ENCODE data around the gene PREB. TPM values are rescaled to one million over a fixed set of nuclear protein-coding genes. Genes with fewer than 3 reads are reported as not detected.

Gene PREB
- total and polyA plus RNA-seq, 2 of the 13 experiments (the other 11 are each of a cell fraction or from before 2014, with no cell fraction given), result 112 to 192 TPM

DNA sequence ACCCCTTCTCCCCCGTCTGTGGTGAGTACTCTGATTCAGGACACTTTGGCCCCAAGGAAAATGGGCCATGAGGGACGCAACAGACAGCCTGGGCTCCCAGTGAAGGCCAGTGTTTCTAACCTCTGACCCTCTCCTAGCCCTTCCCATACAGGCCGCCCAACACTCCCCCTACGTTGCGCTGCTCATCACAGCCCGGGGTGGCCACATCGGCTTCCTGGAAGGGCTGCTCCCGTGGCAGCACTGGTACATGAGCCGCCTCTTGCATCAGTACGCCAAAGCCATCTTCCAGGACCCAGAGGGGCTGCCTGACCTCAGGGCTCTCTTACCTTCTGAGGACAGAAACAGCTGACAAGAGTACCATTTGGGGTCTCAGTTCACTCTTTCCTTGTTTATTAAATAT lies 4.0 kb downstream of the PREB start:
- no peak overlapping the region for H2AFZ ChIP-seq (ENCODE audit: low read length)
- no peaks in the 10 kb centered on the region; the same call in 1 of the 2 replicates for H4K20me1 ChIP-seq (ENCODE audit: insufficient read depth, low read length)
- TF ChIP-seq SMC3 (IDR thresholded peaks at IDR 0.05; ENCODE audit: low read length) (no peak), SMARCE1 (IDR thresholded peaks at IDR 0.05; ENCODE audit: borderline replicate concordance) (no peak), GABPB1 (CRISPR knock-in tag; IDR thresholded peaks at IDR 0.05) (0 out of 2 replicates have a peak, but pooled peaks have one; percentile 14), ARNT (IDR thresholded peaks at IDR 0.05) (no peak), POLR2AphosphoS5 (IDR thresholded peaks at IDR 0.05; ENCODE audit: low read depth, low read length) (peak; percentile 1; the same call in 1 of the 2 replicates), RBM22 (optimal IDR thresholded peaks at IDR 0.05; ENCODE audit: low read length) (peak; percentile 57), TBL1XR1 (IDR thresholded peaks at IDR 0.05; ENCODE audit: borderline replicate concordance, low read length, partially characterized antibody) (no peak), MTA1 (CRISPR knock-in tag; IDR thresholded peaks at IDR 0.05; ENCODE audit: borderline replicate concordance) (no peak)
- TF ChIP-seq, protein P1, sequence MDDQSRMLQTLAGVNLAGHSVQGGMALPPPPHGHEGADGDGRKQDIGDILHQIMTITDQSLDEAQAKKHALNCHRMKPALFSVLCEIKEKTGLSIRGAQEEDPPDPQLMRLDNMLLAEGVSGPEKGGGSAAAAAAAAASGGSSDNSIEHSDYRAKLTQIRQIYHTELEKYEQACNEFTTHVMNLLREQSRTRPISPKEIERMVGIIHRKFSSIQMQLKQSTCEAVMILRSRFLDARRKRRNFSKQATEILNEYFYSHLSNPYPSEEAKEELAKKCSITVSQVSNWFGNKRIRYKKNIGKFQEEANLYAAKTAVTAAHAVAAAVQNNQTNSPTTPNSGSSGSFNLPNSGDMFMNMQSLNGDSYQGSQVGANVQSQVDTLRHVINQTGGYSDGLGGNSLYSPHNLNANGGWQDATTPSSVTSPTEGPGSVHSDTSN (CRISPR knock-in tag; IDR thresholded peaks at IDR 0.05; ENCODE audit: borderline replicate concordance), result no peak
- TF ChIP-seq, protein P2, sequence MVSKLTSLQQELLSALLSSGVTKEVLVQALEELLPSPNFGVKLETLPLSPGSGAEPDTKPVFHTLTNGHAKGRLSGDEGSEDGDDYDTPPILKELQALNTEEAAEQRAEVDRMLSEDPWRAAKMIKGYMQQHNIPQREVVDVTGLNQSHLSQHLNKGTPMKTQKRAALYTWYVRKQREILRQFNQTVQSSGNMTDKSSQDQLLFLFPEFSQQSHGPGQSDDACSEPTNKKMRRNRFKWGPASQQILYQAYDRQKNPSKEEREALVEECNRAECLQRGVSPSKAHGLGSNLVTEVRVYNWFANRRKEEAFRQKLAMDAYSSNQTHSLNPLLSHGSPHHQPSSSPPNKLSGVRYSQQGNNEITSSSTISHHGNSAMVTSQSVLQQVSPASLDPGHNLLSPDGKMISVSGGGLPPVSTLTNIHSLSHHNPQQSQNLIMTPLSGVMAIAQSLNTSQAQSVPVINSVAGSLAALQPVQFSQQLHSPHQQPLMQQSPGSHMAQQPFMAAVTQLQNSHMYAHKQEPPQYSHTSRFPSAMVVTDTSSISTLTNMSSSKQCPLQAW (CRISPR knock-in tag; IDR thresholded peaks at IDR 0.05), result 0 out of 2 replicates have a peak, but pooled peaks have one; percentile 7
- TF ChIP-seq, protein P3, sequence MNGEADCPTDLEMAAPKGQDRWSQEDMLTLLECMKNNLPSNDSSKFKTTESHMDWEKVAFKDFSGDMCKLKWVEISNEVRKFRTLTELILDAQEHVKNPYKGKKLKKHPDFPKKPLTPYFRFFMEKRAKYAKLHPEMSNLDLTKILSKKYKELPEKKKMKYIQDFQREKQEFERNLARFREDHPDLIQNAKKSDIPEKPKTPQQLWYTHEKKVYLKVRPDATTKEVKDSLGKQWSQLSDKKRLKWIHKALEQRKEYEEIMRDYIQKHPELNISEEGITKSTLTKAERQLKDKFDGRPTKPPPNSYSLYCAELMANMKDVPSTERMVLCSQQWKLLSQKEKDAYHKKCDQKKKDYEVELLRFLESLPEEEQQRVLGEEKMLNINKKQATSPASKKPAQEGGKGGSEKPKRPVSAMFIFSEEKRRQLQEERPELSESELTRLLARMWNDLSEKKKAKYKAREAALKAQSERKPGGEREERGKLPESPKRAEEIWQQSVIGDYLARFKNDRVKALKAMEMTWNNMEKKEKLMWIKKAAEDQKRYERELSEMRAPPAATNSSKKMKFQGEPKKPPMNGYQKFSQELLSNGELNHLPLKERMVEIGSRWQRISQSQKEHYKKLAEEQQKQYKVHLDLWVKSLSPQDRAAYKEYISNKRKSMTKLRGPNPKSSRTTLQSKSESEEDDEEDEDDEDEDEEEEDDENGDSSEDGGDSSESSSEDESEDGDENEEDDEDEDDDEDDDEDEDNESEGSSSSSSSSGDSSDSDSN (CRISPR knock-in tag; IDR thresholded peaks at IDR 0.05), result 0 out of 2 replicates have a peak, but pooled peaks have one; percentile 12
- no peak overlapping the region for H3K27ac ChIP-seq (ENCODE audit: extremely low read length, insufficient read depth, low read length)
- in situ Hi-C loops (cut with HindIII; ENCODE audit: extremely low pct_ligation_motif_present, low pct_unique_long_range_greater_than_20kb) (no loop called here), intact Hi-C loops (cut with micrococcal nuclease; ENCODE audit: unreplicated experiment) (no loop called here)
- no TSS peak for BruUV-seq (replicated peaks)
- peaks cover 22% of the 10 kb centered on the region for H3K79me2 ChIP-seq (ENCODE audit: insufficient read depth, low read length)
- FAIRE-seq, result no peak
- H3K27me3 ChIP-seq (ENCODE audit: control insufficient read depth in 1 of 2, insufficient read depth in 2 of 2, low read length in 2 of 2), result no peaks in the 10 kb centered on the region; a peak in 1 of 5 replicates
- CTCF ChIA-PET (ENCODE audit: low intra/inter-chr PET ratio, low total read pairs), result no interaction called here
- 95% methylated on average over 9 of the region's 10 CpGs for WGBS (ENCODE audit: low lambda C conversion rate)
- ATAC-seq, result no peak
- H3K4me1 ChIP-seq (ENCODE audit: insufficient read depth, low read length), result peaks cover 51% of the 10 kb centered on the region
- H3K9ac ChIP-seq (ENCODE audit: insufficient read depth, low read depth, low read length), result no peak overlapping the region
- H3K4me3 ChIP-seq (replicated peaks in 1 of 3; ENCODE audit: insufficient read depth in 1 of 3, low read depth in 2 of 3, low read length in 3 of 3), result no peak overlapping the region
- no peak overlapping the region for H3K4me2 ChIP-seq (ENCODE audit: low read depth, low read length)
- POLR2A ChIA-PET, result interaction anchor here (1.4 kb wide), 1 partner anchor 18 kb away, joined by 4 read pairs; the partner anchor contains the start of gene TCF23
- no peak for DNase-seq (ENCODE audit: low spot score)
- no peaks in the 10 kb centered on the region for H3K9me3 ChIP-seq (ENCODE audit: low read length)
- peaks cover 20 to 34% of the 10 kb centered on the region in 2 experiments for H3K36me3 ChIP-seq (replicated peaks in 1 of 2; ENCODE audit: control insufficient read depth in 1 of 2, insufficient read depth in 2 of 2, low read length in 2 of 2)

All from HepG2 (cell line).